ENCODE measurements around the gene RGS17. TPM values are rescaled to one million over a fixed set of nuclear protein-coding genes. Genes with fewer than 3 reads are reported as not detected.

Gene RGS17, protein sequence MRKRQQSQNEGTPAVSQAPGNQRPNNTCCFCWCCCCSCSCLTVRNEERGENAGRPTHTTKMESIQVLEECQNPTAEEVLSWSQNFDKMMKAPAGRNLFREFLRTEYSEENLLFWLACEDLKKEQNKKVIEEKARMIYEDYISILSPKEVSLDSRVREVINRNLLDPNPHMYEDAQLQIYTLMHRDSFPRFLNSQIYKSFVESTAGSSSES
- total RNA-seq (2014; rRNA removed; shearing (Covaris generic)), result 3.8 and 4.8 TPM in 2 replicates

DNA sequence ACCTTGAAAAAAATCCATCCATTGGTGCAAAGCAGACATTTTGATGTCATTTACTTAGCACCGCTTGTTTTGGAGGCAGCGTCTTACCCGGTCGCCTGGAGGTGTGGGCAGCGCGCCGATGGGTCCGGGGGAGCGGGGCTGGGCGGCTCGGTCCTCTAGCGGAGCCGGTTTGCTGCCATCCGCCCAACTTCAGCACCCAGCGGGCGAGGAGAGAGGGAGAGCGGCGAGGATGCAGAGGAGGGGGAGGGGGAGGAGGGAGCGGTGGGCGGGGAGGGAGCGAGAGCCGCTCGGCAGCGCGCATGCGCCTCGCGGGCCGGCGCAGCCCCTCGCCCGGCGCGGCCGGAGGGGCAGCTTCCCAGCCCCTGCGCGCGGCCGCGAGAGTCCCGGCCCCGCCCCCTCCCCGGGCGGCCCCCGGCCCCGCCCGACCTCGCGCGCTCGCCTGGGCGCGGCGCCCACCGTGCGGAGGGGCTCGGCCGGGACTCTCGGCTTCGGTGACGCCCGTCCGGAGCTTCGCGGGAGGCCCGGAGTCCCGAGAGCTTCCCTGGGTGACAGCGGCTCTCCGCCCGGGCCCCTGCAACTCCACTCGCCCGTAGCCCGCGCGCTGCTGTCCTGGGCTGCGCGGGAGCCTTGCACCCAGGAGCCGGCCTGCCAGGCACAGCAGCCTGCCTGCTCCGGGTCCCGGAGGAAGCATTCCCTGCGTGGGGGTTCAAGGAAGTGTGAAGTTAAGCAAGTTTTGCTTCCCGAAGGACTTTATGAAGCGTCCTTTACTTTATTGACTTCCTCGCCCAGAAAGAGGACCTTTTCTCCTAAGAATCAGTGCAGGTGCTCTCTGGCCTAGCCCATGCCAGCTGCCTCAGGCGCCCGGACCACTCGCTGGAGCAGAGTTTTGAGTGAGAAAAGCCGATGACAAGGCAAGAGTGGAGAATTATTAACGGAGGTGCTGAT, at the start of gene RGS17:
RGS17 (minus strand) TSS at position 246 of the 945 bp plus-strand sequence. CDS start 87,264 bp downstream, outside the sequence.
- Histone ChIP-seq H3K27me3 (ENCODE audit: control insufficient read depth, insufficient read depth, low read length) (peaks cover 22% of the 10 kb centered on the region), H3K36me3 (replicated peaks; ENCODE audit: control insufficient read depth, insufficient read depth, low read length) (no peaks in the 10 kb centered on the region)
- peak; percentile 99 for DNase-seq

DNA sequence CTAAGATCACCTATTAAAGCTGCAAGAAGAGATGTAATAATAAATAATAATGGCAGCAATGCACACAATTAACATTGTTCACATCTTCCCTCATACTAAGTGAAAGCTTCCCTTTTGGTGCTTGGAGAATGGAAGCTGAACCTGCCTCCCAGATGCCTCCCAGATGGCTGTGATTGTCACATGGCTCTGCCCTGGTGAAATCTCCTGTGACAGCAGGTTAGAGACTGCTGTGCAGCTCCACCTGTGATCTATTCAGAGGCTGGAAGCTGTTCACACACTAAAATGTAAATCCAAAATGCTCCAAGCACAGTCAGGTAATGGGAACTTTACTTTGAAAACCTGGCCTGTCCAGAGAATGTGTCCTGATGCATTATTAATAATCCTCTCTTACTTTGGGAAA, 41.7 kb upstream of the RGS17 start:
- H3K27me3 ChIP-seq (ENCODE audit: control insufficient read depth, insufficient read depth, low read length), result no peaks in the 10 kb centered on the region
- no peak for DNase-seq
- no peaks in the 10 kb centered on the region for H3K36me3 ChIP-seq (replicated peaks; ENCODE audit: control insufficient read depth, insufficient read depth, low read length)
- H3K4me3 ChIP-seq (ENCODE audit: insufficient read depth, low read depth, low read length), result no peak overlapping the region

More for the DNA sequence above, at the start of gene RGS17:
- H3K4me3 ChIP-seq (ENCODE audit: insufficient read depth, low read depth, low read length), result peak within 1 kb of the TSS; percentile 67

DNA sequence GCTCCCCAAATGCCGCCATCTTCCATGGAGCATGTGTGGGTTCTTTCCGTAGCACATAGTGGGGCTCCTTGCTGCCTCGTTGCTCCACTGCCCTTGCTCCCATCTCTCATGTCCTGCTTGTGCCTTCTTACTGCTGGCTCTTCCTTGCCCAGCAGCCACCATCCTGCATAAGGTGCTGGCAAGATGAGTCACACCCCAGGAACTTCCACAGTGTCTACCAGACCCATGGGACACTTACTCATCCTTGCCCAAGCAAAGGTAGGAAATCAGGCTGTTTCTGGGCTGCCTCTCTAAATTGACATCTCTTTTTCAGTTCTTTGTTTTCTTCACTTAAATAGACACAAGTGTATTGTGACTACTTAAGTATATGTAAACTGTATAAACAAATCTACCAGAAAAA, 39.4 kb upstream of the RGS17 start:
- H3K4me3 ChIP-seq (ENCODE audit: insufficient read depth, low read depth, low read length), result no peak overlapping the region
- no peaks in the 10 kb centered on the region for H3K36me3 ChIP-seq (replicated peaks; ENCODE audit: control insufficient read depth, insufficient read depth, low read length)
- no peak for DNase-seq
- no peaks in the 10 kb centered on the region for H3K27me3 ChIP-seq (ENCODE audit: control insufficient read depth, insufficient read depth, low read length)

DNA sequence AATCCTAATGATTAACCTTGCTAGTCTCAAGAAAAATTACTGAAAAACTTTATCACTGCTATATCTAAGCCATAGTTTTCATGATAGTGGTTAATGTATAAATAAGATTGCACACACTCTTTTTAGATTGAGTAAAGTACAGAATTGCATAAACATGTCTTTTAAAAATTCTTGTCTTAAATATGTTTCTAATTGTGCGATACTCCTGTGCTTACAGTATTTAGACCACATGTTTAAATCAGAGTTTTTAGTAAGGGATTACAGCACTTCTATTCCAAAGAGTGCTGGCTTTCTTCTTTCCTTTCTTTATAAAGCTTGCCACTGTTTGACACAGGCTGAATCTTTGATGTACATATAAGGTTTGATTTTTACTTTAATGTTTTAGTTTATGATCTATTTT, 36.8 kb upstream of the RGS17 start:
- H3K4me3 ChIP-seq (ENCODE audit: insufficient read depth, low read depth, low read length), result no peak overlapping the region
- DNase-seq, result no peak
- no peaks in the 10 kb centered on the region for H3K36me3 ChIP-seq (replicated peaks; ENCODE audit: control insufficient read depth, insufficient read depth, low read length)
- H3K27me3 ChIP-seq (ENCODE audit: control insufficient read depth, insufficient read depth, low read length), result no peaks in the 10 kb centered on the region

DNA sequence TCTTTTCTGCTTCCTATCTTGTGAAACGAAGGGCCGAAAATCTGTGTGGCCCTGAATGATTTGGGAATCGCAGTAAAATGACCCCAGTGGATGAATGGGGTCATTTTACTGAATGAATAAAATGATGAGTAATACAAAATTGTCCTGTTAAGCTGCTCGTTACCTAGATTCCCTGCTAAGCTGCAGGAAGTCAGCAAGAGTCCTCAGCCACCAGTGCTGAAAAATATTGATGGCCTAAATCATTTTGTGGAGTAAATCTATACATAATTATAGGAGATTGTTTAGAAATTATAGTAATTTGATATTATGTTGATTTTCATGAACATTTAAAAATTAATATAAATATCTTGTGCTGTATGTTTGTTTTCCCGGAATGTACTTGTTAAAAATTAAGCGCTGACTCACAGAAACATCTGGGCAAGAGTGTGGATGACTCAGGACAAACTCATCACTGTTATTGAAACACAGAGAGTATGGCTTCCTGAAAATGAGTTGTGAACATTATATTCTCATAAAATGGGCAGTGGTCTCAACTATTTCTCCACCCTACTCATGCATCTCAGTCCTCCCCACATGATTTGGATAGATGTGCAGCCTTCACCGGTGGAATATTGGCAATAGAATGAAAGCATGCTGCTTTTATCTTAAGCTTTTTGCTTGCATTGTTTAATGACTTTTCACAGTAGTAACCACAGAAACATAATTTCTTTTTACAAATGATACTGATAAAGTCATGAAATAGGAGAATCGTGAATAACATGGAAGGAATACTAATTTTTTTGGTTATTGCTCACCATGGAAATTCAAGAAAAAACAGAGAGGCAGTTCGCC, 36.2 kb upstream of the RGS17 start:
- no peak for DNase-seq
- H3K4me3 ChIP-seq (ENCODE audit: insufficient read depth, low read depth, low read length), result no peak overlapping the region
- H3K36me3 ChIP-seq (replicated peaks; ENCODE audit: control insufficient read depth, insufficient read depth, low read length), result no peaks in the 10 kb centered on the region
- no peaks in the 10 kb centered on the region for H3K27me3 ChIP-seq (ENCODE audit: control insufficient read depth, insufficient read depth, low read length)

DNA sequence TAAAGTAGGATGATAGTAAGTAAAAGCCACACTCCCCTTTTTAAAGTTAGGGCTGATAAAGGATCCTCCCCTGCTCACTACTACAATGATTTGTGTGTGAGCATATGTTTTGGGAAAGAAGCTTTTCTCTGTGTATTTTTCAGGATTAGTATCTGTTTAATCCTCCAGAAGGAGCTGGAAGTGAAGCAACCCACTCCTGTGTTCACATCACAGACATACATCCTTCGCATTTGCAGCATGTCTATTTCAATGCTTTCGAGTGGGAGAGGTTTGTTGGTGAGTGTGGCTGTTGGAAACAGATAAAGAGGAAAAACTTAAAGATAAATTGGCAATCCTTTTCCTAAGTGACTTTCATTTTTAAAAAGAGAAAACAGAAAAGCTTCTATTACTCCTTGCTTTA, 31.6 kb upstream of the RGS17 start:
- DNase-seq, result no peak
- H3K4me3 ChIP-seq (ENCODE audit: insufficient read depth, low read depth, low read length), result no peak overlapping the region
- H3K36me3 ChIP-seq (replicated peaks; ENCODE audit: control insufficient read depth, insufficient read depth, low read length), result no peaks in the 10 kb centered on the region
- no peaks in the 10 kb centered on the region for H3K27me3 ChIP-seq (ENCODE audit: control insufficient read depth, insufficient read depth, low read length)

DNA sequence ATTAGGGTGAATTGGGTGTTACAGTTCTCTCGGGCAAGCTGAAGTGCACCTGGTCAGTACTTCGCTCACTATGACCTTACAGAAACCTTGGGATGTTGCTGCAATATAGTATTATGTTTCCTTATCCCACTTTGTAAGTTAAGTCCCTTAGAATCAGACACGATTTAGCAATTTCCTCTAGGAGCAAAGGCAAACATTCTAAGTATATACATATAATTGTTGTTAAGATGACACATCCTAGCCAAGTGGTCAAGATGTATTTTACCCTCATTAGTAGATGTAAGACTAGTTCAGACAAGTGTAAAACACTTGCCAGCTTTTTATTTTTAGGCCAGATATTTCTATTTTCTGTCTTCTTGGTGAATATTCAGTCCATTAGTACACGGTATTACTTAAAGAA, 31.1 kb upstream of the RGS17 start:
- Histone ChIP-seq H3K27me3 (ENCODE audit: control insufficient read depth, insufficient read depth, low read length) (no peaks in the 10 kb centered on the region), H3K4me3 (ENCODE audit: insufficient read depth, low read depth, low read length) (no peak overlapping the region)

DNA sequence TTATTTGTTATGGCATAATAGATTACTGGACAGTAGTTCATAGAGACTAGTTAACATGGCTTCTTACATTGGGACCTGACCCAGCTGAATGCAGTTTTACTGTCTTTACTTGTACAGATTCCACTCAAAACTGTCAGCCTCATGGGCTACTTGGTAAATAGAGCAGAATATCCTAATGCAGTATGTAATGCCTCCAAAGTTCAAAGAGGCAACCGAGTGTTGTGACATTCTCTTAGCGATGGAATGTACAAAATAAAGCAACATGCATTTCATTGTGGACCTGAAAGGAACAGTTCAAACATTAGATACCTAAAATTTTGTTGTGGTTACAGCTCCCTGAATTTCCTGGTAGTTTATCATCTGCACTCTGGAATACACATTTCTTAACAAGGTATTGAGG, 29.1 kb upstream of the RGS17 start:
- Histone ChIP-seq H3K36me3 (replicated peaks; ENCODE audit: control insufficient read depth, insufficient read depth, low read length) (no peaks in the 10 kb centered on the region), H3K27me3 (ENCODE audit: control insufficient read depth, insufficient read depth, low read length) (no peaks in the 10 kb centered on the region), H3K4me3 (ENCODE audit: insufficient read depth, low read depth, low read length) (no peak overlapping the region)
- DNase-seq, result no peak

More for the DNA sequence above, 31.1 kb upstream of the RGS17 start:
- no peaks in the 10 kb centered on the region for H3K36me3 ChIP-seq (replicated peaks; ENCODE audit: control insufficient read depth, insufficient read depth, low read length)
- no peak for DNase-seq

DNA sequence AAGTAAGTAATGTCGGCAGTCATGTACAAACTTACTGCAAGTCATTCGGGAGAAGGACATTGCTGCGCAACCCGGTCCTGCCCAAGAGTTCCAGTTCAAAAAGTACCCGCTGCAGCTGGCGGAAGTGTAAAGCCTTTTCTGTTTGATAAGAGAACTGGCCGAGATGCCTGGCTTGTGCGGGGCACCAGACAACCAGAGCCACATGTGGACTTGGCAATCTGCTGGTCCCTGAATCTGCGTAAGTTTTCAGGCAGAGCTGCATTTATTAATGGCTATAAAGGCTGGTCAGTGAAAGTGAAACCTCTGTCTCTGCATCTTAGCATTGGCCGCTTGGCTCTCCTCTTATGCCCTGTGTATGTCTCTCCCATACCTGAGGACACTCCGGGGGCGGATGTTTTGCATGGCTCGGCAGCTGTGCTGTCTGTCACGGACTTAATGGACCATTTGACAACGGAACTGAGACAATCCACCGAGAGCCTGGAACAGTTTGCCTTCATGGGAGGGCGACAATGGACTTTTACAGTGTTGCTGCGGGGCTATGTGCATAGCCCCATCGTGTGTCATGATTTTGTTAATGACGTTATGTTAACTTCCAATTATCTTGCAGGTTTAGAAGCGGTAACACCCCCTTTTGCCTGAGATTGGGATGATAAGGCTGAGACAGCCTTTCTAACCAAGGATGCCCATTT, 19.8 kb upstream of the RGS17 start:
- H3K27me3 ChIP-seq (ENCODE audit: control insufficient read depth, insufficient read depth, low read length), result no peaks in the 10 kb centered on the region
- H3K36me3 ChIP-seq (replicated peaks; ENCODE audit: control insufficient read depth, insufficient read depth, low read length), result no peaks in the 10 kb centered on the region
- no peak for DNase-seq
- H3K4me3 ChIP-seq (ENCODE audit: insufficient read depth, low read depth, low read length), result no peak overlapping the region

DNA sequence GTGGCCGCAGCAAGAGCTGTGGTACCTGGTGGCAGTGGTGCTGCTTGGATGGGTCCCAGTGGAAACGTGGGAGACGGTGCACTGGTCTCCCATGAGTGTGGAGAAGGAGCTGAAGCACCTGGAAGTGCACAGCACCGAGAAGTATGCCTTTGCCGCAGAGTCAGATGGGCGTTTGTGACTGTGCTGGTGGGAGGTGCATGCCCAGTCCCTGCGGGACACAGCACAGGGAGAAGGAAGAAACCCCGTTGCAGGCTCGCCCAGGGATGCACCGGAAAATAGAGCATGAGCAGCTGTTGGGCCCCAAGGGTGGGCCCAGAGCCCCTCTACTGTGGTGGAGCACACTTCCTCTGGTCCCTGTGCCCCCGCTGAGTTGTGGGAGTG, 19.3 kb upstream of the RGS17 start:
- H3K4me3 ChIP-seq (ENCODE audit: insufficient read depth, low read depth, low read length), result no peak overlapping the region
- no peaks in the 10 kb centered on the region for H3K27me3 ChIP-seq (ENCODE audit: control insufficient read depth, insufficient read depth, low read length)
- DNase-seq, result no peak
- H3K36me3 ChIP-seq (replicated peaks; ENCODE audit: control insufficient read depth, insufficient read depth, low read length), result no peaks in the 10 kb centered on the region

DNA sequence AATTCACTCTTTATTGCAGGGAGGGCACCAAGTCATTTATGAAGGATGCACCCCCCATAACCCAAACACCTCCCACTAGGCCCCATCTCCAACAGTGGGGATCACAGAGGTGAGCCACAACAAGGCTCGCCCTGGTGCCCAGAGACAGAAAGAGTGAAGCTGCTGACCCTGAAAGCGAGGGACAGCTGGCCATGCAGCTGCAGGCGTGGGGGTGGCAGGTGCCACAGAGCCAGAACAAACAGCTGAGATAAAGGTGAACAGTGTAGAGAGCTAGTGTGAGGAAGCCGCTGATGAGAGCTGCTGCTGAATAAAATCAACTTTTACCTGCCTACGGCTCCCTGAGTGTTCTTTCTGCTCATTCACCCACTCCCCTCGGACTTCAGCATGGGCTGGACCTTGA, 18.8 kb upstream of the RGS17 start:
- Histone ChIP-seq H3K4me3 (ENCODE audit: insufficient read depth, low read depth, low read length) (no peak overlapping the region), H3K36me3 (replicated peaks; ENCODE audit: control insufficient read depth, insufficient read depth, low read length) (no peaks in the 10 kb centered on the region), H3K27me3 (ENCODE audit: control insufficient read depth, insufficient read depth, low read length) (no peaks in the 10 kb centered on the region)
- DNase-seq, result no peak

DNA sequence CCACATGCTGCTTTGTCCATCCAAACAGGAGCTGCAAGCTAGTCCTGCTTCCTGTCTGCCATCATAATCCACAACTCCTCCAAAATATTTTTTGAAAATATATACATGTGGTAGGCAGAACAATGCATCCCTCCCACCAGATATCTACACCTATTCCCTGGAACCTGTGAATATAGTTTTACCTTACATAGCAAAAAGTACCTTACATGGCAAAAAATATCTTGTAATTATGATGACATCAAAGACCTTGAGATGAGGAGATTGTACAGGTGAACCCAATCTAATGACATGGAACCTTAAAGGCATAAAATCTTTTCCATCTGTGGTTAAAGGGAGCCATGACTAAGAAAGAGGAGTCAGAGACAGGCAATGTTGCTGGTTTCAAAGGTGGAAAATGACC, 15.3 kb upstream of the RGS17 start:
- Histone ChIP-seq H3K27me3 (ENCODE audit: control insufficient read depth, insufficient read depth, low read length) (no peaks in the 10 kb centered on the region), H3K4me3 (ENCODE audit: insufficient read depth, low read depth, low read length) (no peak overlapping the region), H3K36me3 (replicated peaks; ENCODE audit: control insufficient read depth, insufficient read depth, low read length) (no peaks in the 10 kb centered on the region)
- no peak for DNase-seq

DNA sequence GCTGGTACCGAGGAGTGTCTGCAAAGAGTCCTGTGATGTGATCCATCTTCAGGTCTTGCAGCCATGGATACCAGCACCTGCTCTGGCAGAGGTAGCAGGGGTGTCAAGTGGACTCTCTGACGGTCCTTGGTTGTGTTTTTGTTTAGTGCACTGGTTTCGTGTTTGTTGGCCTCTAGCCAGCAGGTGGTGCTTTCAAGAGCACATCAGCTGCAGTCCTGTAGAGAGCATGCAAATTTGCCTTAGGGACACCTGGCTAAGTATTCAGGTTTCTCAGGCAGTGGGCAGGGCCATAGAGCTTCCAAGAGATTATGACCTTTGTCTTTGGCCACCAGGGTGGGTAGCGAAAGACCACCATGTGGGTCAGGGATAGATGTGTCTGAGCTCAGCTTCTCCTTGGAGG, 14.5 kb upstream of the RGS17 start:
- H3K27me3 ChIP-seq (ENCODE audit: control insufficient read depth, insufficient read depth, low read length), result no peaks in the 10 kb centered on the region
- no peaks in the 10 kb centered on the region for H3K36me3 ChIP-seq (replicated peaks; ENCODE audit: control insufficient read depth, insufficient read depth, low read length)
- H3K4me3 ChIP-seq (ENCODE audit: insufficient read depth, low read depth, low read length), result no peak overlapping the region
- DNase-seq, result no peak

DNA sequence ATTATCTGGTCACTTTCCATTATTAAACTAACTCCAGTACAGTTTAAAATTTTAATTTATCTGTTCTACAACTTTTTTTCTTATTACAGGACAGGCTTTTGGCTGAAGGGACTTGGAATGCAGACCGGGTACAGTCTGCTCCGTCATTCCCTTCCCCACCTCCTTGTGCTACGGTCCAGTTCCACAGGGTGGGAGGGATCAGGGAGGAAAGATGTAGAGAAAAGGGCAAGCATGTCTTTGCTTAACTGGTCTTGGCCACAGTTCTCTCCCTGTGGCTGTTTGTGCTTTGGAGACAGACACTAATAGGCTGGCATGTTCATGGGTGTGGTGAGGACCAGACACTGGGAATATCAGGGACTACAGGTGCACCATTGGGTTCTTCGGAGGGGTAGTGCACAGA, 12.1 kb upstream of the RGS17 start:
- Histone ChIP-seq H3K36me3 (replicated peaks; ENCODE audit: control insufficient read depth, insufficient read depth, low read length) (no peaks in the 10 kb centered on the region), H3K4me3 (ENCODE audit: insufficient read depth, low read depth, low read length) (no peak overlapping the region), H3K27me3 (ENCODE audit: control insufficient read depth, insufficient read depth, low read length) (no peaks in the 10 kb centered on the region)
- no peak for DNase-seq
